NCI-H2081 (cell line): ENCODE results near the gene HOXD8.
A peak's percentile ranks its signal among the peaks of the same experiment; 100 is the strongest.

Experiments used
- DNase-seq, 2 experiments: peaks; one replicate each; lab custom pipeline; 2025; lab: John Stamatoyannopoulos, UW

The HOXD8 gene

DNA sequence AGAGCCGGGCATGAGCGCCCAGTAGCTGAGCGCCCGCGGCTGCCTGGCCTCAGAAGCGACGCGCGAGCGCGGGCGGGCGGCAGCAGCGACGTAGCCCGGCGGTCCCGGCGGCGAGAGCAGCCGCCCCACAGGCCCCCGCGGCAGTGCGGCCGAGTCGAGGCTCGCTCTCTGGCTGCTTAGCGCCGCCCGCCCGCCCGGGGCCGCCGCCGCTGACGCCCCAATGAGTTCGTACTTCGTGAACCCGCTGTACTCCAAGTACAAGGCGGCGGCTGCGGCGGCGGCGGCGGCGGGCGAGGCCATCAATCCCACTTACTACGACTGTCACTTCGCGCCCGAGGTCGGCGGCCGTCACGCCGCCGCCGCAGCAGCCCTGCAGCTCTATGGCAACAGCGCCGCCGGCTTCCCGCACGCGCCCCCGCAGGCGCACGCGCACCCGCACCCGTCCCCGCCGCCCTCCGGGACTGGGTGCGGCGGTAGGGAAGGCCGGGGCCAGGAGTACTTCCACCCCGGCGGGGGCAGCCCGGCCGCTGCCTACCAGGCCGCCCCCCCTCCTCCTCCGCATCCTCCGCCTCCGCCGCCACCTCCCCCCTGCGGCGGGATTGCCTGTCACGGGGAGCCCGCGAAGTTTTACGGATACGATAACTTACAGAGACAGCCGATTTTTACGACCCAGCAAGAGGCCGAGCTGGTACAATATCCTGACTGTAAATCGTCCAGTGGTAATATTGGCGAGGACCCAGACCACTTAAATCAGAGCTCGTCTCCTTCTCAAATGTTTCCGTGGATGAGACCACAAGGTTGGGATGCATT is 847 bp downstream of the HOXD8 start:
- peak; percentile 49 to 76 for DNase-seq

DNA sequence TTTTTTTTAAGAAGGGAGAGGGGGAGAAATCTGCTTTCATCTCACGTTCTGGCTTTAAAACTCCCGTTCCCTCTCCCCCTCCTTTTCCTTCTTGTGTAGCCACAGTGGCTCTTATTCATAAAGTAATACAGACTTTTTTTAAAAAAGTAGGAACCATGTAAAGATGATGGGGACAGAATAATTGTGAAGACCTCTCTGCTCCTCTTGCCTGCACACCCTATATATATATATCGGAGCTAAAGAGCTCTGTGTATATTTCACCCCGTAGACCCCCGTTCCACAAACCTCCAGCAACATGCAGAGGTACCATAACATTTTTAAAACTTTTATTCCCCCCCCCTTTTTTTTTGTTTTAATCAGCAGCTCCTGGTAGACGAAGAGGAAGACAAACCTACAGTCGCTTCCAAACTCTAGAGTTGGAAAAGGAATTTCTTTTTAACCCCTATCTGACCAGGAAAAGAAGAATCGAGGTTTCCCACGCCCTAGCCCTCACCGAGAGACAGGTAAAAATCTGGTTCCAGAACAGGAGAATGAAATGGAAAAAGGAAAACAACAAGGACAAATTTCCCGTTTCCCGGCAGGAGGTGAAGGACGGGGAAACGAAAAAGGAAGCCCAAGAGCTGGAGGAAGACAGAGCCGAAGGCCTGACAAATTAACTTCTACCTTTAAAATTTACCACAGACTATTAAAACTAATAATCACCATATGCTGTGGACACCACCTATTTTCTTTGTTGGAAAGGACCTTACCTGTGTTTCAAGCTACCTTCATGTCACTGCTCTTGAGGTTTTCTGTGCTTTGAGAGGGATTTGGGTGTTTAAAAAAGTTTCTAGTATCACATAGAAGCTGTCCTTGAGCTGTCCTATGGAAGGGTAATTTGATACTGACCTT is 1.7 kb downstream of the HOXD8 start:
- no peak for DNase-seq

DNA sequence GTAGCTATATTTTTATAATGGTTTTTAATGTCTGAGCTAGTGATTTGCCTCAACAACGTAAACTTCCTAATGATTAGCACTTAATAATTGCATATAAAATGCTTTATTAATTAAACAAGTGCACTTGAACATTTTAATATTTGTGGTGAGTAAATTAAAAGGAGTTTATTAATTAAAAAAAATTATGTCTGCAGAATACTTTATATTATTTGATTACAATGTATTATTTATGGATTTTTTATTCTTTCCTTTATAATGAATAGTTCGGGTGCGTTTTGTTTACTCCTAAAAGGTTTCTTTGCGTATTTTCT is 2.3 kb downstream of the HOXD8 start:
- no peak for DNase-seq

DNA sequence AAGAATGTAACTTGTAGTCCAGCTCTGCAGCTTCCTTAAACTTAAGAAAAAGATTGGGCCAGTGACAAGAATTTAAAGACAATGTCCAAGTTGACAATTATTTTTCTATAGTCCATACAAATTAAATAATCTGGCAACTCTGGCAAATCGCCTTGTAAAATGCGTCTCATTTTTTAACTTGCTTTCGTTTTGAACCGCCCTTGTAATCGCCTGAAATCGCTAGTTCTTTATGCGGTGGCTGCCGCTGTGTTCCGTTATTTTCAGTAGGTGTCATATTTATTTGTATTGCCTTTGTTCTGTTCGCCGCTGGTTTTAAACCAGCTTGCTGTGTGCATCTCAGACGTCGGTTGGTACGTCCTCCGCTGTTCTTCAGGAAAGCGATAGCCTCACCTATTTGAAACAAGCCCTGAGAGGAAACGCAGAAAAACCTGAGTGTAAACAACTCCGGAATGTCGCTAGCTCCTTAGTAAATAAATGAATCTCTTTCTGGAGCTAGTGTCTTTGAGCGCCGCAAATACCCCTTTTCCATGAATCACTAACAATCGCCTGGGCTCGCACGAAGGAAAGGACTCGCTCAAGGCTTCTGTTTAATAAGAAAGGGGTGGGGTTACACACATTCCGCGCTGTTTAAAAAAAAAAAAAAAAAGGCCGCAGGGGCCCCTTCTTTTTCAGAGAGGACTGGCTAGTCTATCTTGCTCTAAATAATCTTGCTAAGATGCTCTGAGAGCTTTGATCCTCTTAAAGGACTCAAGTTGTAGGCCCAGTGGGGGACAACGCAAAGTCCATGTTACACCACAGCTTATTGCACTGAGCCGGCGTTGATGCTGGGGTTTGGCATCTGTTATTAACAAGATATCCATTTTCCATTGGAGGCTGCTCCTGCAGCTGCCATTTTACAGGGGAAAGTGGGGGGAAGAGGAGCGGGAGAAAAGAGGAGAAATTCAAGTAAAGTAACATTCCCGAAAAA is 3.0 kb downstream of the HOXD8 start:
- DNase-seq = no peak

DNA sequence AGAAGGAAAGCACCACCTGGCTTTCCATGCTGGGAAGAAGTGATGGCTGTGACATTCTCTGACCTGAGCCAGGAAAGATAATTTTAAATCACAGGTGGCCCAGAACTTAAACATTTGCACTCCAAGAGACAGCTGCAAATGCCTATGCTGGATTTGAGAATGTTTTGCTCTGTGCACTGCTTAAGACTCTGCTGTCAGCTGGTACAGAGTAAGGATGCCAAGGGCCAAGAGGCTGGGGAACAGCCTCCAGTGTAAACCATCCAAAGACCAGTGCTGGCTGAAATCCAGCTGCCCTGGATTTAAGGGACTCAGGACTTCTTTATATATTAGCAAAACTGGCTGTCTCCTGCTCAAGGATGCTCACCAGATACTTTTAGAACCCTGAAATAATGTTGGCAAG is 3.9 kb downstream of the HOXD8 start:
- no peak for DNase-seq

DNA sequence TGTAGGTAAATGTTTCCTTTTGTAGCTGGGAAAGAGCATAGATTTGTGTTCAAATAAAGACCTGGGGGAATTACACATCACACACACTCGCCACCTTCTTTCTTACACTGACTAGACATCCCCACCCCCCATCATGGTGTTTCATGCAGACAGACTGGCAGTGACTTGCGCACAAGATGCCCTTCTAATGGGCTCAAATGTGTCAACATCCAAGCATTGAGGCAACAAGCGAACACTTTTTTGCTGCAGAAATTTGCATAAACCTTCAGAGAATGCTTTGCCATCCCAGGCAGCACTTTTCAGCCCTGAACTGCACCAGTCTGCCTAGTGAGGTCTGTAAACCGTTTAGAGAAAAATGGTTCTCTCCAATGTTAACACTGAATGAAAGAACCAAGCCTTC is 4.5 kb downstream of the HOXD8 start:
- no peak for DNase-seq

DNA sequence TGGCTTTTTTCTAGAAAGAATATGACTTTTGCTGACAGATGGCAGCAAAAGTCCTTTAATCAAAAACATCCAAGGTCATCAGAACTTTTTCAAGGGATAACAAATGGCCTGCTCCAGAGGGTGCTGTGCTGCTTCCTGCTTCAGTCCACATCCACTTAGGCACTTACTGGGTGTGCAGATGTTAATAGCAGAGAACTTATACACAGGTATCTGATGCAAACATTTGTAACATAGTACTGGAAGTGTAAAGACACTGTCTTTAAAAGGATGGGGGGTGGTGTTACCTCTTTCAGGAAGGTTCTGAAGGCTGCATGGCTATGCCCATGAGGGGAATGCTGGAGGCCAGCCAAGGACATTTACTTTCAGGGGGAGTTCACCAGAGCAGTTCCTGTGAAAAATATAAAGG is 5.5 kb downstream of the HOXD8 start:
- DNase-seq = peak in 1 of 2 experiments; percentile 42

DNA sequence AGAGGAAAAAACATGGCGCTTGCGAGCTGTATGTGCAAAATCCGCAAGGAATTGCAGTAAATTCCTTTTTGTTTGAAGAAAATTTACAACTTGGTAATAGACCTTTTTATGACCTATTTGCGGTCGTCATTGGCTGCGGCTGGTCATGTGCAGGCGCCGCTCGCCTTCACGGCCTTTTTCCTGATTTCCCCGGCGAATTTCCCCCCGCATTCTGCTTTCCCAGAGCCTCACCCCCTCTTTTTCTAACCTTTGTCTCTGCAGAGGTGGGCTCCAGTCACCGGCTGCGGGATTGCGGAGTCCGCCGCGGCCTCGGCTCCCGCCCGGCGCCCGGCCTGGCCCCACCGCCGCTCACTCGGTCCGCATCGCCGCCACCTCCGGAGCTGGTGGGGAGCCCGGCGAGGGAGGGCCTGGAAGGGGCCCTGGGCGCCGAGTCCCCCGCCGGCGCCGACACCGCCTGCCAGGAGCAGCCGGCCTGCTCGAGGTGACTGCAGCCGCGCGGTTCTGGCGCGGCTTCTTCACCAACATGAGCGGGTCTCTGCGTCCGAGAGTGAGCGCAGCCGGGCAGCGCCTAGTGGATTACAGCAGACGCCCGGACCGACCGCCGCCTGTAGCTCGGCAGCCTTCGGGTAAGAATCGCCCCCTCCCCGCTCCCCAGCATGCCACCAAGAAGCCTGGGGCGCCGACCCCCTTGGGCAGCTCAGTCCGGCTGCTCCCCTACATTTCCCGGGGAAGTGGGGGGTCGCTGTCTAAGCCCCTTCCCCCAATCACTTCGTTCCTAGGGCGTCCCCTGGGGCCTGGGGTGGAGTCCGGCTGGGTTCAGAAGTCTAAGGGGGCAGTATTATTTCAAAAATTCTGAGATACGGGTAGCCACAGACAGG is 7.1 kb downstream of the HOXD8 start:
- DNase-seq = no peak

DNA sequence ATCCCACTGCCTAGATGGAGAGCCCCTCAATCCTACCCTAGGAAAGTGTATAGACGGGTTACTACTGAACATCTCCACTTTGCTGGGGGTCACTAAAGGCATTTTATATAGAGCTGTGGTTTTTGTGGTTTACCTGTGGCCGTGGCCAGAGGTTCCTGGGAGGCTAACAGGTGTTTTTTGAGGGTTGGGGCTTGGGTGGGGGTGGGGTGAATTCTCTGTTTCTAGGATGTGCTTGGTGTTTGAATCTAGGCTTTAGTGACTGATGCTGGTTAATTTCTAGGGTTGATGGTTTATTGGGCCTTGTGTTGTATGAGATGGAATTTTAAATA is 7.7 kb downstream of the HOXD8 start:
- DNase-seq = no peak

DNA sequence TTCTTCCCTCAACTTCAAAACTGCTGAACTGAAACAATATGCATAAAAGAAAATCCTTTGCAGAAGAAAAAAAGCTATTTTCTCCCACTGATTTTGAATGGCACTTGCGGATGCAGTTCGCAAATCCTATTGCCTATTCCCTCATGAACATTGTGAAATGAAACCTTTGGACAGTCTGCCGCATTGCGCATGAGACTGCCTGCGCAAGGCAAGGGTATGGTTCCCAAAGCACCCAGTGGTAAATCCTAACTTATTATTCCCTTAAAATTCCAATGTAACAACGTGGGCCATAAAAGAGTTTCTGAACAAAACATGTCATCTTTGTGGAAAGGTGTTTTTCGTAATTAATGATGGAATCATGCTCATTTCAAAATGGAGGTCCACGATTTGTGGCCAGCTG is 8.4 kb downstream of the HOXD8 start:
- no peak for DNase-seq

DNA sequence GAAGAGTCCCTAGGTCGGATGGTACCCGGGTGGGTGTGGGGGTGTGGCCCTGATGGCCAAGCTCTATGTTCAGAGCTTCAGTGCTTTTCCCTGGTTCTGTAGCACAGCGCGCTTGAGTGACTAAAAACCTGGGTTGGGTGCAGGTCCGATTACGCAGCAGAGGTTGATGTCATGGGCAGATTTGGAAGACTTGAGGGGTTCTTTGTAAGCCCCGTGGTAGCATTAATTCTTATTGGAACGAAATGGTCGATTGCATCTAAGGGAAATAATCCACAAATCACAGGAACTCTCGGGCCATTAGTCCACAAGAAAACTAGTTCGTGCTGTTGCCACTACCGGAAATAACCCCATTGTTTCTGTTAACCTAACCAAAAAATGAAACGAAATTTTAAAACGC is 9.0 kb downstream of the HOXD8 start:
- no peak for DNase-seq

DNA sequence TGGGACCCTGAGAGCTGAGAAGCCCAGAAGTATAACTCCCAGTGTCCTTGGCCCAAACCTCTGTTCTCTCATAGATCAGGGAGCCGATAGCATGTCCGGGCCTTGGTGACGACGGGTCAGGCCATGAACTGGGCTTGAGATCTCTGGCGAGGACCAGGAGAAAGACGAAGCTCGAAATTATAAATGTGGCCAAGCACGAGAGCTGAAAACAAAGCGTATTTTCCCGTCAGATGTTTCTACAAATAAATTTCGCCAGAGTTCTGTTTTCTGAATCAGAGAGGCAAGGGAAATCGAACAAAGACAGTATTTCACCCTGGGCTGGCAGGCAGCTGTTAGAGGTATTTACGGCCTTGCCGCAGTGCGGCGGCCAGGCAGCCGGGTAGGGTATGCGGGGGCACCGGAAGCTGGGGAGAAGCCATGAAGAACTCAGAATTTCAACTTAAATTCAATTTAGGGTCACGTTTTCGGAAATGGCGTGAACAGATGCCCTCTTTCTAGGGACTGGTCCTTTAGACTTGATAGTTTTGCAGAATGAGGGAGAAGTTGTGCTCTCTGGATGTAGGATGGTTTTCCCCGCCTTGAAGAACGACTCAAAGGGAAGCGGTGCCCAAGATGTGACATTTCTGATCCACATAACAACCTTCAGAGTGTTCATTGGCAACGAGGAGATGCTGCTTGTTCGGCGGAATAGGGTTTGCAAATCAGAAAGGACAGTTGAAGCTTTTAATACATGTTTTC is 9.6 kb downstream of the HOXD8 start:
- DNase-seq = no peak

DNA sequence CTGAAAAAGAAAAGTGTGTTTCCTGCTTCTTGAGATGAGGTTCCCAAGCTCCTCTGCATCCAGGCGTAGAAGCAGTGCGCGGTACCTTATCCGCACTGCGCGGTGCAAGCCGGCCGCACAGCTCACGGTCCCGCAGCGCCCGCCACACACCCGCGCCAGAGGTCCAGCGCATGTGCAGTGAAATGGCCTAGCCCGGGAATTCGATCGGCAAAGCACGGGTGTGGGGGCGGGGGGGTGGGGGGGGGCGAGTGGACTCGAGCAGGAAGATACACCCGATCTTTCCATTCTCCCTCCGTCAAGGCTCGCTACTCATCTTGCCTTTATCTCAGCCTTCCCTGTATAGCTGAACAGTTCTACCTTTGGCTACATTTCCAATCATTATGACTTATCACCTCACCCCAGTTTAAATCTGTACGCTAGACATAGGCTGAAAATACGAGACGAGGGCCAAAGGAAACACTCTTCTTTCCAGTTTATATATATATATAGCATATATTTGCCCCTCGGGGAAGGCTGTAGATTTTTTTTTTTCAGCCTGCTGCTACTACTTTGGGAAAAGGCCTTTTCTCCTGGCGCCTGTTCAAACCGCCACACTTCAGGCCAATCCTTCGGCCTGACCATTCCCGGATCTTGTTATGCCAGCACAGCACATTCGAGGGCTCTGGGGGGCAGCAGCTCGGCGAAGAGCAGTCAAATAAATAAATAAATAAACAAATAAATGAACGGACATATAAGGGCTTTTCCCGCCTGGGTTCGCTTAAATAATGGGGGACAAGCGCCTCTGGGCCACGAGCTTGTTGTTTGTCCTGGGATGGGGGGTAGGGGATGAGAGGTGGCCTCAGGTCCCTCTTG is 10.4 kb downstream of the HOXD8 start:
- no peak for DNase-seq

DNA sequence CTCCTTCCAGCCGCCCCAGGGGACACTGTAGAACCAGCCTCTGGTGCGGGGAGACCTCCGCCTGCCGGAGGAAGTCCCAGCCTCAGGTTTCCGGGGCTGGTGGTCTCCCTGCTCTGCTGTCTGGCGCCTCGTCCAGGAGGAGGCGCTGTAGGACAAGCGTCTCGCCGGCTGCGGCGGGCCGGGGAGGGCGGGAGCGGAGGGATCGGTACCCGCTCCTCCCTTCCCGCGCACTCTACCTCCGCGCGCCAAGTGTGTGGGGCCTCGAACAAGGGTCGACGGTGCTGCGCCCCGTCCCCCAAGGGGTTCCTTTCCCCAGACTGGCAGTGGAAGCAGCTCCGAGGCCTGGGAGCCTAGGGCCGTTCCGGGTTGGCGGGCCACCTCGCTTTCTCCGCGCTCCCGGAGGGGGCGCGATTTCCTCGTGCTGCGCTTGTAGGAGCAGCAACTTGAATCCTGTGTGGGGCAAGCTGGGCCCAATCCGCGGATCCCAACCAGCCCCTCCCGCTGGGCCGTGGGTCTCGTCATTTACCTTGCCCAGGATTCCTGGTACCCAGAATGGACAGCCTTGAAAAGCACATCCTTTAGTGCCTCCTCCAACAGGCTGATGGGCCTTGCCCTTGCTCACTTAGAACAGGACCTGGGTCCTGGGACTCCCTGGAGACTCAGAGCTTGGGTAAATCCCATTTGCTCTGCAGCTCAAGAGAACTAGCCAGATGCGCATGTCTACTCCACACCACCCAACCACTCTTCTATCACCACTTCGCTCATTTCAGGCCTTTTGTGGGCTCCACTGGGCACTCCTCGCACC is 11.2 kb downstream of the HOXD8 start:
- DNase-seq = peak; percentile 43 to 64

DNA sequence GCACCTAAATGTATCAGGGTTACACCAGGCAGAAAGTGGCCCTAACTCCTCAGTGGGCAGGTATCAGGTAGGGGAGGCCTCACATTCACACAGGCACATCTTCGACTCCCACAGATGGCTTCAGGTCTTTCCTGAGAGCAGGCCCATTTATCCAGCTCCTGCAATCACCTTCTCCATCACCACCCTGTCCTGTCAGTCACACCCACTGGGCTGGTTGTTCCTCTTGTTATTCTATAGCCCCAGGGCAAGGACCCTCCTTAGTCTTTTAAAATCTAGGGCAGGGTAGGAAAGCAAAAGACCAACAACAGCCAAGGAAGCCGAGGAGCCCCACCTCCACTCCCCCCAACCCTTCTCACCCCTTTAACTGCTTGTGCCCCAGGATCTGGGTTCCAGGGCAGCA is 12.8 kb downstream of the HOXD8 start:
- no peak for DNase-seq

DNA sequence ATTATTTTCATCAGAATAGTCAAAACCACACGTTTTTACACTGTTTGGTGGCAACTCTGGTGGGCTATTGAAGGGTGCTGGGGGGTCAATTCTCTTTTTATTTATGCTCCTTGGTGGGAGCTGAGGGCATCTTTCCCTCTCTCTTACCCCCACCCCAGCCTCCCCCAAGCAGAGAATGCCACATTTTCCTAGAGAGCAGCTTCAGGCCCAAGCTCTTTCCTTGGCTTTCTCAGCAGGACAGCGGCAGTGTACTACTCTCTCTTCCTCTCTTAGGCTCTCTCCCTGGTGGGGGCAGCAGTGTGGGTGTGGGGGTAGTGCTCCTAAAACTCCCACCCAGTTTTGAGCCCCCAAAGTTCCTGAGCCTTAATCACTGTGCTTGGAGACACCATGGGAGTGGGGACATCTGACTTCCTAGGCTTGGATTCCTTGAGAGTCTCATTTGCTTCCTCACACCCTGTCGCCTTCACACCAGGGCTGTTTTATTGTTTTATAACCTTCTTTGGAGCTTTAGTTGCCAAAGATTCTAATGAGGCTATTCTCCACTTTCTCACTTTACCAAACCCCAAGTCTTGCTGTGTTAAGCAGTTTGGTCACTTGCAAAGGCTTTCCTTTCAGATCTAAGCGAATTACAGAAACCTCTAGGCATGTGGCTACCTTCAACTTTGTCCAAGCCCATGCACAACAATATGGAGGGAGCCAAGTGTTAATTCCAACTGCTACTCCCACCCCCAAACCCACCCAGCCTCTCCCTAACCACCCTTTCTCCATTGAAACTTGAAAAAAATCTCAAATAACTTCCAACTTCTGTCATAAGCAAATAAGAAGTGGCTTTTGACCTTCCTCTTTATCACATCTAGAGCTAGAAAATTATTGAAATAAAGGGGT is 15.8 kb downstream of the HOXD8 start:
- no peak for DNase-seq

DNA sequence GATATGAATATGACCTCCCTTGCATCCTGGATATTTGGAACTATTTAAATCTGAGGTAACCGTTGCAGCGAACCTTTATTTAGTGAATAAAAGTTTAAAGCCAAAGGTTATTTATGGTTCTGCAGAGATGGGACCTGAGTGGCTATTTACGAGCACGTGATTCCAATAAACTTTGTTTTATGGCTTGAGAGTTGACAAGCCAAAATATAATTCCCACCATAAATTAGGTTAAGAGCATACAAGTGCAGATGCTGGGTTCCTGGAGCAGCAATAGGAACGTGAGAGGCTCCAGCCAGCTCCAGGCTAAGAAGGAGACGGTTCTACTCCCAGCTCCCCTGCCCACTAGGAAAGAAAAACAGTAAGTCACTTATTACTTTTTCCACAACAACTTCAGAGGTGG is 16.6 kb downstream of the HOXD8 start:
- DNase-seq = no peak

DNA sequence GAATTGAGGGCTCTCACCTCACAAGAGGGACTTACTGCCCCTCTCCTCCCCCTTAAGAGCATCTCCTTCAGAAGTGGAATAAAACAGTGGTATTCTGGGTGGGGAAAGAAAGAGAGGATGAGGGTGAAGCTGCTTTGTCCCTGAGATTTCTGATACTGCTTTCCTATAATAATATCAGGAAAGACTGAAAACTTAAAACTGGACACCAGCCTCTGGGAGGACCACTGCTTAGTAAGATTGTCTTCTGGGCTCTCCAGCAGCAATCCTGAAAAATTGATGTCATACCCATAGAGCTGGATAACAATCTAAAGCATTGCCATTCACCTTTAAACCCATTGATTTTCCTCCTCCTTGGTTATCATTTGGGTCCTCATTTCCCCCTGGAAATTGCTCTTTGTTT is 17.1 kb downstream of the HOXD8 start:
- DNase-seq = no peak
